ENCODE measurements around the gene F8A1.

DNA sequence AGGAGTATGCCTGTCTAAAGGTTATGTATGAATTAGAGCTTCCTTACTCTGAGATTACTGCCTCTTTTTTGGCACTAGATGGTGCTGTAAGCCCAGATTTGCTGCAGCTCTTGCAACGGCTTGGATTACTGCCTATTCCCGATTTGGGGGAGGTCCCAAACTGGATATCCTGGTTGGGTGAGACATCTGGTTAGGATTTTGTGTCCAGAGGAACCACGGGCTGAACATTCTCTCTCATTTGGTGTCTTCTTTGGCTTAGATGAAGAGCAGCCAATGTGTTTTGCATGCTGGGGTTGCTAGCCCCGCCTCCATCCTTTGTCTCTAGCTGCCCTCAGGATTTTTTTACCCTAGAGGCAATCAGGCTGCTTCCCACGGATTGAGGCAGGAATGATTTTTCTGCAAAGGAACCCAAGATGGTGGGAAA lies 31.9 kb downstream of the F8A1 start:
- TF ChIP-seq POLR2AphosphoS5 (IDR thresholded peaks at IDR 0.05; ENCODE audit: low read depth, low read length) (no peak), TAF1 (IDR thresholded peaks at IDR 0.05; ENCODE audit: low read depth, low read length) (no peak), POLR2A (IDR thresholded peaks at IDR 0.05; ENCODE audit: low read depth, low read length) (no peak), POU2F2 (IDR thresholded peaks at IDR 0.05; ENCODE audit: low read depth, low read length) (no peak), SPI1 (IDR thresholded peaks at IDR 0.05; ENCODE audit: low read depth, low read length) (no peak)
